ENCODE measurements around the gene OTOG. TPM values are rescaled to one million over a fixed set of nuclear protein-coding genes. Genes with fewer than 3 reads are reported as not detected.

Gene OTOG
- total RNA-seq, 1 experiment from 2014 or later: 0.35 TPM

- TF ChIP-seq CTCF (conservative IDR thresholded peaks at IDR 0.05): no peak
- Histone ChIP-seq H3K79me1 (ENCODE audit: insufficient read depth, low read depth, low read length, poor library complexity, severe bottlenecking) (no peaks in the 10 kb centered on the region), H4K5ac (ENCODE audit: insufficient read length, low read depth, low read length) (no peak overlapping the region), H3K23ac (ENCODE audit: insufficient read length, low read depth, low read length) (no peak overlapping the region), H2BK120ac (ENCODE audit: low read depth, low read length, poor library complexity, severe bottlenecking) (no peak overlapping the region), H2AK5ac (ENCODE audit: insufficient read length, low read length) (no peak overlapping the region), H3K56ac (ENCODE audit: insufficient read length, low read depth, low read length) (no peak overlapping the region), H3K9me3 (ENCODE audit: control insufficient read depth, low read depth, low read length) (no peaks in the 10 kb centered on the region), H4K20me1 (ENCODE audit: control insufficient read depth, insufficient read depth, insufficient read length) (no peaks in the 10 kb centered on the region), H3K4ac (ENCODE audit: low read depth, low read length) (no peak overlapping the region), H3K79me2 (ENCODE audit: insufficient read depth, low read length) (no peaks in the 10 kb centered on the region), H3T11ph (ENCODE audit: low read length) (no peak overlapping the region), H4K91ac (ENCODE audit: insufficient read length, low read depth, low read length) (no peak overlapping the region), H3K27me3 (ENCODE audit: insufficient read depth, low read length) (no peaks in the 10 kb centered on the region), H3K23me2 (ENCODE audit: insufficient read length, low read depth, low read length, poor library complexity, severe bottlenecking) (no peaks in the 10 kb centered on the region), H2BK20ac (ENCODE audit: low read depth, low read length, poor library complexity, severe bottlenecking) (no peak overlapping the region), H3K4me1 (ENCODE audit: insufficient read depth, low read length) (no peaks in the 10 kb centered on the region; the same call in 1 of the 2 replicates), H2AFZ (ENCODE audit: low read length) (no peak overlapping the region), H4K8ac (replicated peaks; ENCODE audit: insufficient read length, low read depth, low read length) (no peak overlapping the region), H2BK12ac (ENCODE audit: insufficient read length, low read depth, low read length) (no peak overlapping the region), H3K14ac (ENCODE audit: insufficient read depth, low read length) (no peak overlapping the region), H2BK15ac (ENCODE audit: low read depth, low read length) (no peak overlapping the region), H3K27ac (ENCODE audit: insufficient read length, low read depth, low read length) (no peak overlapping the region), H3K9ac (ENCODE audit: extremely low read depth, insufficient read length, low read length) (no peak overlapping the region), H3K18ac (ENCODE audit: insufficient read length, low read depth, low read length) (no peak overlapping the region), H3K4me2 (ENCODE audit: insufficient read depth, insufficient read length, low read length) (no peak overlapping the region), H2BK5ac (ENCODE audit: insufficient read length, low read length) (no peak overlapping the region)
- H3K9me3 Mint-ChIP-seq: no peaks in the 10 kb centered on the region
- H3K36me3 Mint-ChIP-seq (ENCODE audit: insufficient read depth in 1 of 3, low read depth in 3 of 3): no peaks in the 10 kb centered on the region
- no peak overlapping the region; a peak in 1 of 7 replicates for H3K27ac Mint-ChIP-seq
- peaks cover 22% of the 10 kb centered on the region for H3K27me3 Mint-ChIP-seq (ENCODE audit: low read depth)
- peaks cover under 1 to 4% of the 10 kb centered on the region in 2 experiments; a peak in 2 of 4 replicates for H3K4me1 Mint-ChIP-seq
- DNase-seq: no peak
- no peak overlapping the region for H3K4me3 Mint-ChIP-seq
- no CpG with 5 or more reads among the region's 13 CpGs for WGBS (ENCODE audit: extremely low coverage, insufficient read length, low lambda C conversion rate)
Measured at GRCh38 chr11:17611503-17612220, 64.6 kb downstream of the OTOG start.
